Panc1 (cell line): ENCODE data around the gene CENATAC.

ENCODE experiments used
- POLR2AphosphoS5 ChIP-seq: IDR thresholded peaks from 2 replicates; pipeline ENCODE4 v1.6.1; 2012; ENCODE audit warnings: mild to moderate bottlenecking, low read depth, low read length, moderate library complexity
- SIN3A ChIP-seq: IDR thresholded peaks from 2 replicates; pipeline ENCODE4 v1.6.1; 2012; ENCODE audit warnings: low read depth, mild to moderate bottlenecking, low read length, moderate library complexity, borderline replicate concordance; ENCODE audit not compliant: insufficient read depth
- TF ChIP-seq, protein P1 (sequence below), 2 experiments: IDR thresholded peaks; 2 replicates each; pipeline ENCODE4 v1.6.1; 2011 to 2012; ENCODE audit warnings: low read depth in 2 of 2, control low read depth in 1 of 2, low read length in 1 of 2, mild to moderate bottlenecking in 1 of 2, moderate library complexity in 1 of 2; ENCODE audit not compliant: insufficient read depth in 1 of 2
- TF ChIP-seq, protein P2 (sequence below): fragments of 450-650 bp; IDR thresholded peaks from 2 replicates; pipeline ENCODE4 v1.5.1; 2017; ENCODE audit warnings: mild to moderate bottlenecking

DNA sequence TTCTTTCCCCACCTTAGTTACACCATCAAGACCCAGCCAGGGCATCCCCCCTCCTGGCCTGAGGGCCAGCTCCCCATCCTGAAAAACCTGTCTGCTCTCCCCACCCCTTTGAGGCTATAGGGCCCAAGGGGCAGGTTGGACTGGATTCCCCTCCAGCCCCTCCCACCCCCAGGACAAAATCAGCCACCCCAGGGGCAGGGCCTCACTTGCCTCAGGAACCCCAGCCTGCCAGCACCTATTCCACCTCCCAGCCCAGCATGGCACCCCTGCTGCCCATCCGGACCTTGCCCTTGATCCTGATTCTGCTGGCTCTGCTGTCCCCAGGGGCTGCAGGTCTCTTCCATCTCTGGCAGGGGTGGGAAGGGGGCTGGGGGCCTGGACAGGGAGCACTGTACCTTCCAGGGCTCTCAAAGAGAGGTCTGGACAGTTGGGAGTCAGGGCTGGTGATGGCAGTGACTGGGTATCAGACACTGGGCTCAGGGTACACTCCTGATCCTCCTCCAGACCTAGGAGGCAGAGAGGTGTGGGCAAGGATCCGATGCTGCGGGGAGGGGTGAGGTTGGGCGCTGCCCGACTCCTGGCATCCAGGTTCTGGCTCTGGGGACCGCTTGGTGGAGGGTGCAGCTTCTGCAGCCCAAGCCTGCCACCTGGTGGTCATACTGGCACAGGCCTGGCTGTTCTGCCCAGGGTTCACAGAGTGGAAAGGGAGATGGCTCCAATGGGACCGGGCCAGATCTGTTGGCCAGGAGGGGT is 41.7 kb upstream of the CENATAC start, which contains the start of gene UPK2:
- TF ChIP-seq, protein P1, sequence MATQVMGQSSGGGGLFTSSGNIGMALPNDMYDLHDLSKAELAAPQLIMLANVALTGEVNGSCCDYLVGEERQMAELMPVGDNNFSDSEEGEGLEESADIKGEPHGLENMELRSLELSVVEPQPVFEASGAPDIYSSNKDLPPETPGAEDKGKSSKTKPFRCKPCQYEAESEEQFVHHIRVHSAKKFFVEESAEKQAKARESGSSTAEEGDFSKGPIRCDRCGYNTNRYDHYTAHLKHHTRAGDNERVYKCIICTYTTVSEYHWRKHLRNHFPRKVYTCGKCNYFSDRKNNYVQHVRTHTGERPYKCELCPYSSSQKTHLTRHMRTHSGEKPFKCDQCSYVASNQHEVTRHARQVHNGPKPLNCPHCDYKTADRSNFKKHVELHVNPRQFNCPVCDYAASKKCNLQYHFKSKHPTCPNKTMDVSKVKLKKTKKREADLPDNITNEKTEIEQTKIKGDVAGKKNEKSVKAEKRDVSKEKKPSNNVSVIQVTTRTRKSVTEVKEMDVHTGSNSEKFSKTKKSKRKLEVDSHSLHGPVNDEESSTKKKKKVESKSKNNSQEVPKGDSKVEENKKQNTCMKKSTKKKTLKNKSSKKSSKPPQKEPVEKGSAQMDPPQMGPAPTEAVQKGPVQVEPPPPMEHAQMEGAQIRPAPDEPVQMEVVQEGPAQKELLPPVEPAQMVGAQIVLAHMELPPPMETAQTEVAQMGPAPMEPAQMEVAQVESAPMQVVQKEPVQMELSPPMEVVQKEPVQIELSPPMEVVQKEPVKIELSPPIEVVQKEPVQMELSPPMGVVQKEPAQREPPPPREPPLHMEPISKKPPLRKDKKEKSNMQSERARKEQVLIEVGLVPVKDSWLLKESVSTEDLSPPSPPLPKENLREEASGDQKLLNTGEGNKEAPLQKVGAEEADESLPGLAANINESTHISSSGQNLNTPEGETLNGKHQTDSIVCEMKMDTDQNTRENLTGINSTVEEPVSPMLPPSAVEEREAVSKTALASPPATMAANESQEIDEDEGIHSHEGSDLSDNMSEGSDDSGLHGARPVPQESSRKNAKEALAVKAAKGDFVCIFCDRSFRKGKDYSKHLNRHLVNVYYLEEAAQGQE (IDR thresholded peaks at IDR 0.05; ENCODE audit: insufficient read depth in 1 of 2, low read depth in 2 of 2, low read length in 1 of 2): peak in 1 of 2 experiments; percentile 64; a peak in 1 of 4 replicates
- TF ChIP-seq, protein P2, sequence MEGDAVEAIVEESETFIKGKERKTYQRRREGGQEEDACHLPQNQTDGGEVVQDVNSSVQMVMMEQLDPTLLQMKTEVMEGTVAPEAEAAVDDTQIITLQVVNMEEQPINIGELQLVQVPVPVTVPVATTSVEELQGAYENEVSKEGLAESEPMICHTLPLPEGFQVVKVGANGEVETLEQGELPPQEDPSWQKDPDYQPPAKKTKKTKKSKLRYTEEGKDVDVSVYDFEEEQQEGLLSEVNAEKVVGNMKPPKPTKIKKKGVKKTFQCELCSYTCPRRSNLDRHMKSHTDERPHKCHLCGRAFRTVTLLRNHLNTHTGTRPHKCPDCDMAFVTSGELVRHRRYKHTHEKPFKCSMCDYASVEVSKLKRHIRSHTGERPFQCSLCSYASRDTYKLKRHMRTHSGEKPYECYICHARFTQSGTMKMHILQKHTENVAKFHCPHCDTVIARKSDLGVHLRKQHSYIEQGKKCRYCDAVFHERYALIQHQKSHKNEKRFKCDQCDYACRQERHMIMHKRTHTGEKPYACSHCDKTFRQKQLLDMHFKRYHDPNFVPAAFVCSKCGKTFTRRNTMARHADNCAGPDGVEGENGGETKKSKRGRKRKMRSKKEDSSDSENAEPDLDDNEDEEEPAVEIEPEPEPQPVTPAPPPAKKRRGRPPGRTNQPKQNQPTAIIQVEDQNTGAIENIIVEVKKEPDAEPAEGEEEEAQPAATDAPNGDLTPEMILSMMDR: peak; percentile 96
- TF ChIP-seq SIN3A (no peak), POLR2AphosphoS5 (no peak)
